ENCODE data around the gene NPAS3. TPM values are rescaled to one million over a fixed set of nuclear protein-coding genes. Genes with fewer than 3 reads are reported as not detected.

The NPAS3 gene
- total RNA-seq, 1 donor: 0.36 TPM

DNA sequence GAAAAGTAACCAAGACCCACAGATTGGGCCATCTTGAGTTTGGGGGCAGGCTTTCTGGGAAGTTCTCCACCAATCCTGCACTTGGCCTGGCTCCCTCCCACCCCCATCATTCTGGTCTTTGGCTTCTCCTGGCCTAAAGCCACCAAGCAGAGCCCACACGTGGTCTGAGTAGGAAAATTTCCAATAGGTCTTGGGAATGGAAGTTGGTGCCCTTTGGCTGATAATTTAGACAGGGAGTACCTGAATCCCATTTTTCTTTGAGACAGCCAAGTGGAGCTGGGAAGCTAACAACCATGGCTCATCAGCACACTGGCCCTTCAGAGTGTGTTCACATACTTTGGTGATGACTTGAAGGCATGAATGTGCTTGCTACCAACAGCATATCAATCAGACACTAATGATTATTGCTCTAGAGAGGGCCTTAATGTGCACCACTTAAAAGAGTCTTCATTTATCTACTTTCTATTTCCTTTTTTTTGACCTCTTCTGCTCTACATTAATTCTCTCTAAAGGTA, 856.2 kb downstream of the NPAS3 start:
- DNase-seq (ENCODE audit: low read depth): peak; percentile 37
- no peak overlapping the region for H3K4me3 ChIP-seq (ENCODE audit: low read depth, low read length)
- TF ChIP-seq, protein P1, sequence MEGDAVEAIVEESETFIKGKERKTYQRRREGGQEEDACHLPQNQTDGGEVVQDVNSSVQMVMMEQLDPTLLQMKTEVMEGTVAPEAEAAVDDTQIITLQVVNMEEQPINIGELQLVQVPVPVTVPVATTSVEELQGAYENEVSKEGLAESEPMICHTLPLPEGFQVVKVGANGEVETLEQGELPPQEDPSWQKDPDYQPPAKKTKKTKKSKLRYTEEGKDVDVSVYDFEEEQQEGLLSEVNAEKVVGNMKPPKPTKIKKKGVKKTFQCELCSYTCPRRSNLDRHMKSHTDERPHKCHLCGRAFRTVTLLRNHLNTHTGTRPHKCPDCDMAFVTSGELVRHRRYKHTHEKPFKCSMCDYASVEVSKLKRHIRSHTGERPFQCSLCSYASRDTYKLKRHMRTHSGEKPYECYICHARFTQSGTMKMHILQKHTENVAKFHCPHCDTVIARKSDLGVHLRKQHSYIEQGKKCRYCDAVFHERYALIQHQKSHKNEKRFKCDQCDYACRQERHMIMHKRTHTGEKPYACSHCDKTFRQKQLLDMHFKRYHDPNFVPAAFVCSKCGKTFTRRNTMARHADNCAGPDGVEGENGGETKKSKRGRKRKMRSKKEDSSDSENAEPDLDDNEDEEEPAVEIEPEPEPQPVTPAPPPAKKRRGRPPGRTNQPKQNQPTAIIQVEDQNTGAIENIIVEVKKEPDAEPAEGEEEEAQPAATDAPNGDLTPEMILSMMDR (IDR thresholded peaks at IDR 0.05; ENCODE audit: insufficient read depth, low read length): no peak

DNA sequence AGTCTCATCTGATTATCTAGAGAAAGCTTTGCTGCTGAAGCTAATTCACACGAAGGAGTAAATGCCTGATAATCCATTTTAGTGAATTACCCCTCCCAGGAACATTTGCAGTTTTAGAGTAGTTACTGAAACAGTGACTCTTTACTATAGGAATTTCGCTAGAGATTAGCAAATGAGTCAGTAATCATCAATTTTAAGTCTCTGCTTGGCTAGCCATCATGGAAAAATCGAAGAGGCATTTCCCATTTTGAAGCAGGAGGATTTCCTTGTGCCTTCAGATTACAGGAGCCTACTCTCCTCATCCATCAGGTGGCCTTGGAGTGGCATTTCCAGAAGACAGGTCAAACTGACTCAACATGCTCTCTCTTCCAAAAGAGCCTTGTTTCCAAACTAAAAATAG, 857.7 kb downstream of the NPAS3 start:
- no peak overlapping the region for H3K4me3 ChIP-seq (ENCODE audit: low read depth, low read length)
- TF ChIP-seq, protein P1 (IDR thresholded peaks at IDR 0.05; ENCODE audit: insufficient read depth, low read length): no peak
- DNase-seq (ENCODE audit: low read depth): peak; percentile 76

DNA sequence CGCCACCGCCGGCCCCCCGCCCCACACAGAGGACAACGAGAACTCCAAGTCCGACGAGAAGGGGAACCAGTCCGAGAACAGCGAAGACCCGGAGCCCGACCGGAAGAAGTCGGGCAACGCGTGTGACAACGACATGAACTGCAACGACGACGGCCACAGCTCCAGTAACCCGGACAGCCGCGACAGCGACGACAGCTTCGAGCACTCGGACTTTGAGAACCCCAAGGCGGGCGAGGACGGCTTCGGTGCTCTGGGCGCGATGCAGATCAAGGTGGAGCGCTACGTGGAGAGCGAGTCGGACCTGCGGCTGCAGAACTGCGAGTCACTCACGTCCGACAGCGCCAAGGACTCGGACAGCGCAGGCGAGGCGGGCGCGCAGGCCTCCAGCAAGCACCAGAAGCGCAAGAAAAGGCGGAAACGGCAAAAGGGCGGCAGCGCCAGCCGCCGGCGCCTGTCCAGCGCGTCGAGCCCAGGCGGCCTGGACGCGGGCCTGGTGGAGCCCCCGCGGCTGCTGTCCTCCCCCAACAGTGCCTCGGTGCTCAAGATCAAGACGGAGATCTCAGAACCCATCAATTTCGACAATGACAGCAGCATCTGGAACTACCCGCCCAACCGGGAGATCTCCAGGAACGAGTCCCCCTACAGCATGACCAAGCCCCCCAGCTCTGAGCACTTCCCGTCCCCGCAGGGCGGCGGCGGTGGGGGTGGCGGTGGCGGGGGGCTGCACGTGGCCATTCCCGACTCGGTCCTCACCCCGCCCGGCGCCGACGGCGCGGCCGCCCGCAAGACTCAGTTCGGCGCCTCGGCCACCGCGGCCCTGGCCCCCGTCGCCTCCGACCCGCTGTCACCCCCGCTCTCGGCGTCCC, 861.3 kb downstream of the NPAS3 start:
- no peak for DNase-seq (ENCODE audit: low read depth)
- TF ChIP-seq, protein P1 (IDR thresholded peaks at IDR 0.05; ENCODE audit: insufficient read depth, low read length): no peak
- H3K4me3 ChIP-seq (ENCODE audit: low read depth, low read length): no peak overlapping the region

DNA sequence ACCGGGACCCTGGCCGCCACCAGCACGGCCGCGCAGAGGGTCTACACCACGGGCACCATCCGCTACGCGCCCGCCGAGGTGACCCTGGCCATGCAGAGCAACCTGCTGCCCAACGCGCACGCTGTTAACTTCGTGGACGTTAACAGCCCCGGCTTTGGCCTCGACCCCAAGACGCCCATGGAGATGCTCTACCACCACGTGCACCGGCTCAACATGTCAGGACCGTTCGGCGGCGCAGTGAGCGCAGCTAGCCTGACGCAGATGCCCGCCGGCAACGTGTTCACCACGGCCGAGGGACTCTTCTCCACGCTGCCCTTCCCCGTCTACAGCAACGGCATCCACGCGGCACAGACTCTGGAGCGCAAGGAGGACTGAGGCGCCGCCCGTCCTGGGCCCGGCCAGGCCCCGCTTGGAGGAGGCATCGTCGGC, 862.1 kb downstream of the NPAS3 start:
- no peak for DNase-seq (ENCODE audit: low read depth)
- TF ChIP-seq, protein P1 (IDR thresholded peaks at IDR 0.05; ENCODE audit: insufficient read depth, low read length): no peak
- H3K4me3 ChIP-seq (ENCODE audit: low read depth, low read length): no peak overlapping the region

DNA sequence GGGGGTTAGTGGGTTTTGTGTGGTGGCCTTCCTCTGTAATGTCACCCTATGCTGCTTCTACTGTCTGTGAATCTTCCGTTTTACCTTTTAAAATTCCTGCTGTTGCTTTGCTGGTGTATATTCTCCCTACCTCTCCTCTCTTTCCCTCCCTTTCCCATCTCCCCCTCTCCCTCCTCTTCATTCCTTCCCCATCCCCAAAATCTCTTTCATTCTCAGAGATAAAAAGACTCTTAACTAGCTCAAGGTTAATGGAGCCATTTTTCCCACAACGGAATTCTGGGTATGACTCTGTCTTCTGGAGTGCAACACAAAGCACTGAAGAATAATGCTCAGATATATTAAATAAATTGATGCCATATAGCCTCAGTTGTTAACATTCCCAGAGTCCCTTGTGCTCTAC, 864.1 kb downstream of the NPAS3 start:
- no peak overlapping the region for H3K4me3 ChIP-seq (ENCODE audit: low read depth, low read length)
- DNase-seq (ENCODE audit: low read depth): no peak
- TF ChIP-seq, protein P1 (IDR thresholded peaks at IDR 0.05; ENCODE audit: insufficient read depth, low read length): no peak

DNA sequence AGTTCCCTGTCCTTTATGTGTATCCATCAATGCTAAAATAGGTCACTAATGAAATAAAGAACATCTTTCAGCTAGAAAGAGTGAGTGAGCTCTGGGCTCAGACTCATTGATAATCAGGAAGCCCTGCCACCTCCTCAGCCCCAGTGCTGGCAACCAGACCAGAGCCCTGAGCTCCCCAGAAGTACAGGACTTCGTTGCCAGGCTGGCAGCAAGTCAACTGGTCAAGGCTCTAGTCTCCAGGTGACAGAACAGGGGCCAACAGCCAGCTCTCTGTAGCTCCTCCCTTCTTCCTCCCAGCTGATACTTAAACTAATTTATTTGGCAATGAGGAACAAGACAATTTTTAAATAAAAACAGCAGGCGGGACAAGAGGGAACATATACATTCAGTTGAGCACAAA, 866.9 kb downstream of the NPAS3 start:
- H3K4me3 ChIP-seq (ENCODE audit: low read depth, low read length): no peak overlapping the region
- DNase-seq (ENCODE audit: low read depth): no peak
- TF ChIP-seq, protein P1 (IDR thresholded peaks at IDR 0.05; ENCODE audit: insufficient read depth, low read length): no peak
